Measurements from ENCODE around the gene ZNF212. TPM values are rescaled to one million over a fixed set of nuclear protein-coding genes. Genes with fewer than 3 reads are reported as not detected.

The ZNF212 gene
- total and polyA plus RNA-seq, 2 donors (not counting 3 experiments of a cell fraction or from before 2014, with no cell fraction given) = 3.6 to 9.0 TPM

DNA sequence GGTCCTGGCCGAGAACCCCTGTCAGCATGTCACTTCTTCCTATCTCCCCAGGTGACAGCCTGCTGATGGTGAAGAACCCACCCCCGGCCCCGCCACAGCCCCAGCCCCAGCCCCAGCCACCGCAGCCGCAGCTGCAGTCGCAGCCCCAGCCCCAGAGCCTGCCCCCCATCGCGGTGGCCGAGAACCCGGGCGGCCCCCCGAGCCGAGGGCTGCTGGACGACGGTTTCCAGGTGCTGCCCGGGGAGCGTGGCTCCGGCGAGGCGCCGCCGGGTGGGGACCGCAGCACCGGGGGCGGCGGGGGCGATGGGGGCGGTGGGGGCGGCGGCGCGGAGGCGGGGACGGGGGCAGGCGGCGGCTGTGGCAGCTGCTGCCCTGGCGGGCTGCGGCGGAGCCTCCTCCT, 15.7 kb upstream of the ZNF212 start:
- CTCF ChIA-PET = no interaction called here
- dilution Hi-C loops (cut with MboI; ENCODE audit: extremely low pct_ligation_motif_present, low sequenced_read_pairs) (no loop called here), intact Hi-C loops (cut with micrococcal nuclease) (no loop called here)
- no peaks in the 10 kb centered on the region for H3K79me2 ChIP-seq (ENCODE audit: control insufficient read depth, insufficient read depth, low read length)
- H2AFZ ChIP-seq (ENCODE audit: low read depth, low read length) = no peak overlapping the region
- no peak for TF ChIP-seq POLR2A (IDR thresholded peaks at IDR 0.05; ENCODE audit: low read depth, low read length)
- no peak for TF ChIP-seq JUN (IDR thresholded peaks at IDR 0.05; ENCODE audit: borderline replicate concordance, insufficient read depth, insufficient read length, low read depth)
- TF ChIP-seq, protein P1, sequence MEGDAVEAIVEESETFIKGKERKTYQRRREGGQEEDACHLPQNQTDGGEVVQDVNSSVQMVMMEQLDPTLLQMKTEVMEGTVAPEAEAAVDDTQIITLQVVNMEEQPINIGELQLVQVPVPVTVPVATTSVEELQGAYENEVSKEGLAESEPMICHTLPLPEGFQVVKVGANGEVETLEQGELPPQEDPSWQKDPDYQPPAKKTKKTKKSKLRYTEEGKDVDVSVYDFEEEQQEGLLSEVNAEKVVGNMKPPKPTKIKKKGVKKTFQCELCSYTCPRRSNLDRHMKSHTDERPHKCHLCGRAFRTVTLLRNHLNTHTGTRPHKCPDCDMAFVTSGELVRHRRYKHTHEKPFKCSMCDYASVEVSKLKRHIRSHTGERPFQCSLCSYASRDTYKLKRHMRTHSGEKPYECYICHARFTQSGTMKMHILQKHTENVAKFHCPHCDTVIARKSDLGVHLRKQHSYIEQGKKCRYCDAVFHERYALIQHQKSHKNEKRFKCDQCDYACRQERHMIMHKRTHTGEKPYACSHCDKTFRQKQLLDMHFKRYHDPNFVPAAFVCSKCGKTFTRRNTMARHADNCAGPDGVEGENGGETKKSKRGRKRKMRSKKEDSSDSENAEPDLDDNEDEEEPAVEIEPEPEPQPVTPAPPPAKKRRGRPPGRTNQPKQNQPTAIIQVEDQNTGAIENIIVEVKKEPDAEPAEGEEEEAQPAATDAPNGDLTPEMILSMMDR (IDR thresholded peaks at IDR 0.05; ENCODE audit: extremely low read depth in 1 of 2, insufficient read depth in 1 of 2, low read depth in 1 of 2, low read length in 2 of 2) = no peak
- TF ChIP-seq MYC (IDR thresholded peaks at IDR 0.05; ENCODE audit: low read depth, low read length) = no peak
- no peak for FAIRE-seq
- no peaks in the 10 kb centered on the region for H3K4me1 ChIP-seq (ENCODE audit: control insufficient read depth, extremely low read depth, insufficient read depth, low read length)
- no peak overlapping the region for H3K4me3 ChIP-seq (replicated peaks in 1 of 3; ENCODE audit: insufficient read depth in 1 of 3, low read depth in 1 of 3, low read length in 3 of 3)
- BruUV-seq (replicated peaks) = no TSS peak
- H3K9me3 ChIP-seq (replicated peaks; ENCODE audit: control insufficient read depth, insufficient read depth, low read length) = no peaks in the 10 kb centered on the region
- no peak overlapping the region for H3K9ac ChIP-seq (replicated peaks; ENCODE audit: extremely low read depth, insufficient read depth, low read length)
- POLR2A ChIA-PET = no interaction called here
- H3K27ac ChIP-seq (ENCODE audit: insufficient read depth, low read depth, low read length) = no peak overlapping the region
- no peak for DNase-seq (ENCODE audit: low read depth, low spot score)
- H3K36me3 ChIP-seq (ENCODE audit: control insufficient read depth in 2 of 2, extremely low read depth in 1 of 2, insufficient read depth in 2 of 2, low read length in 2 of 2) = peaks cover 2 to 23% of the 10 kb centered on the region in 2 experiments
- no peaks in the 10 kb centered on the region for H4K20me1 ChIP-seq (replicated peaks; ENCODE audit: control insufficient read depth, extremely low read depth, insufficient read depth, low read length)
- no peaks in the 10 kb centered on the region for H3K9me1 ChIP-seq (replicated peaks; ENCODE audit: control insufficient read depth, extremely low read depth, insufficient read depth, low read length)
- no peak overlapping the region for H3K4me2 ChIP-seq (ENCODE audit: insufficient read depth, low read length)
- H3K27me3 ChIP-seq (ENCODE audit: control insufficient read depth in 2 of 2, insufficient read depth in 2 of 2, low read length in 2 of 2) = no peaks in the 10 kb centered on the region

- dilution Hi-C loops (cut with MboI; ENCODE audit: extremely low pct_ligation_motif_present, low sequenced_read_pairs) = no loop called here
- ChIA-PET CTCF (no interaction called here), POLR2A (no interaction called here)
- Histone ChIP-seq H3K36me3 (ENCODE audit: control insufficient read depth in 2 of 2, extremely low read depth in 1 of 2, insufficient read depth in 2 of 2, low read length in 2 of 2) (peaks cover 2 to 20% of the 10 kb centered on the region in 2 experiments), H3K9me3 (replicated peaks; ENCODE audit: control insufficient read depth, insufficient read depth, low read length) (no peaks in the 10 kb centered on the region), H4K20me1 (replicated peaks; ENCODE audit: control insufficient read depth, extremely low read depth, insufficient read depth, low read length) (no peaks in the 10 kb centered on the region), H3K27me3 (ENCODE audit: control insufficient read depth in 2 of 2, insufficient read depth in 2 of 2, low read length in 2 of 2) (no peaks in the 10 kb centered on the region), H3K4me2 (ENCODE audit: insufficient read depth, low read length) (no peak overlapping the region), H3K4me1 (ENCODE audit: control insufficient read depth, extremely low read depth, insufficient read depth, low read length) (no peaks in the 10 kb centered on the region), H3K27ac (ENCODE audit: insufficient read depth, low read depth, low read length) (no peak overlapping the region), H3K79me2 (ENCODE audit: control insufficient read depth, insufficient read depth, low read length) (no peaks in the 10 kb centered on the region), H2AFZ (ENCODE audit: low read depth, low read length) (no peak overlapping the region), H3K9ac (replicated peaks; ENCODE audit: extremely low read depth, insufficient read depth, low read length) (no peak overlapping the region), H3K9me1 (replicated peaks; ENCODE audit: control insufficient read depth, extremely low read depth, insufficient read depth, low read length) (no peaks in the 10 kb centered on the region), H3K4me3 (replicated peaks in 1 of 3; ENCODE audit: insufficient read depth in 1 of 3, low read depth in 1 of 3, low read length in 3 of 3) (no peak overlapping the region)
- BruUV-seq (replicated peaks) = no TSS peak
- DNase-seq (ENCODE audit: low read depth, low spot score) (no peak), FAIRE-seq (no peak)
- intact Hi-C loops (cut with micrococcal nuclease) = no loop called here
- TF ChIP-seq, protein P2, sequence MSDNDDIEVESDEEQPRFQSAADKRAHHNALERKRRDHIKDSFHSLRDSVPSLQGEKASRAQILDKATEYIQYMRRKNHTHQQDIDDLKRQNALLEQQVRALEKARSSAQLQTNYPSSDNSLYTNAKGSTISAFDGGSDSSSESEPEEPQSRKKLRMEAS (IDR thresholded peaks at IDR 0.05; ENCODE audit: insufficient read depth, insufficient read length) = no peak
- TF ChIP-seq POLR2A (IDR thresholded peaks at IDR 0.05; ENCODE audit: low read depth, low read length) (no peak), JUN (IDR thresholded peaks at IDR 0.05; ENCODE audit: borderline replicate concordance, insufficient read depth, insufficient read length, low read depth) (no peak), MYC (IDR thresholded peaks at IDR 0.05; ENCODE audit: low read depth, low read length) (no peak), GATA2 (IDR thresholded peaks at IDR 0.05; ENCODE audit: insufficient read depth, insufficient read length, low read depth, low read length) (no peak), POLR2AphosphoS5 (IDR thresholded peaks at IDR 0.05; ENCODE audit: insufficient read depth, low read depth, low read length) (no peak), FOS (IDR thresholded peaks at IDR 0.05; ENCODE audit: borderline replicate concordance, insufficient read depth, low read length) (no peak), EZH2 (IDR thresholded peaks at IDR 0.05; ENCODE audit: borderline replicate concordance, low read depth, low read length, severe bottlenecking) (no peak)
- TF ChIP-seq, protein P1 (IDR thresholded peaks at IDR 0.05; ENCODE audit: extremely low read depth in 1 of 2, insufficient read depth in 1 of 2, low read depth in 1 of 2, low read length in 2 of 2) = no peak
Measured at GRCh38 chr7:149224352-149224751, 15.1 kb upstream of the ZNF212 start.
